Endothelial cell of umbilical vein (primary cell): Measurements from ENCODE around the gene PALB2.

Source experiments
- EZH2 ChIP-seq: IDR thresholded peaks from 2 replicates; pipeline ENCODE4 v1.6.1; 2012; ENCODE audit warnings: borderline replicate concordance, low read depth, mild to moderate bottlenecking, moderate library complexity, low read length, inconsistent platforms; ENCODE audit not compliant: severe bottlenecking
- POLR2A ChIP-seq: IDR thresholded peaks from 2 replicates; pipeline ENCODE4 v1.6.1; 2012; ENCODE audit warnings: low read depth, mild to moderate bottlenecking, control low read depth, low read length
- TF ChIP-seq, protein P1 (sequence below), 2 donors: IDR thresholded peaks; 1 replicate in 1 of 2; 2 replicates in 1 of 2; pipeline ENCODE4 v1.5.1; 2011; ENCODE audit warnings: low read length in 2 of 2, mild to moderate bottlenecking in 2 of 2, moderate library complexity in 2 of 2, control low read depth in 1 of 2, inconsistent platforms in 1 of 2, low read depth in 1 of 2; ENCODE audit not compliant: insufficient read depth in 1 of 2; ENCODE audit errors: extremely low read depth in 1 of 2

DNA sequence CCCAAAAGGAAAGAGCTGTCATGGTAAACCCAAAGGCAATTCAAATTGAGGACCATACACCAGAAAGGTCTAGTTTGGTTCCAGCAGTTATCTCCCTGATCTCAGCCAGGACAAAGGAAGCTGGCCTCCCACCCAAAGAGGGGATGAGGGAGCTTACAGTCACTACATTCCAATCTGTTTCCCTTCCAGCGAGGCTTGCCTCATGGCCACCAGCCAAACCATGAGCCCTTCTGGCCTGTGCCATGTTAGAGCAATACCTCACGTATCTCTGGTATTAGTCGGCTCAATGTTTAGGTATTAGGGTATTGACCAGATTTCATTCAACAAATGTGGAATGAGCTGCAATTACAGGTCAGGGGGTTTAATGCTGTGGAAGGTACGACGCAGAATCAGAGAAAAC, 53.4 kb downstream of the PALB2 start:
- TF ChIP-seq, protein P1, sequence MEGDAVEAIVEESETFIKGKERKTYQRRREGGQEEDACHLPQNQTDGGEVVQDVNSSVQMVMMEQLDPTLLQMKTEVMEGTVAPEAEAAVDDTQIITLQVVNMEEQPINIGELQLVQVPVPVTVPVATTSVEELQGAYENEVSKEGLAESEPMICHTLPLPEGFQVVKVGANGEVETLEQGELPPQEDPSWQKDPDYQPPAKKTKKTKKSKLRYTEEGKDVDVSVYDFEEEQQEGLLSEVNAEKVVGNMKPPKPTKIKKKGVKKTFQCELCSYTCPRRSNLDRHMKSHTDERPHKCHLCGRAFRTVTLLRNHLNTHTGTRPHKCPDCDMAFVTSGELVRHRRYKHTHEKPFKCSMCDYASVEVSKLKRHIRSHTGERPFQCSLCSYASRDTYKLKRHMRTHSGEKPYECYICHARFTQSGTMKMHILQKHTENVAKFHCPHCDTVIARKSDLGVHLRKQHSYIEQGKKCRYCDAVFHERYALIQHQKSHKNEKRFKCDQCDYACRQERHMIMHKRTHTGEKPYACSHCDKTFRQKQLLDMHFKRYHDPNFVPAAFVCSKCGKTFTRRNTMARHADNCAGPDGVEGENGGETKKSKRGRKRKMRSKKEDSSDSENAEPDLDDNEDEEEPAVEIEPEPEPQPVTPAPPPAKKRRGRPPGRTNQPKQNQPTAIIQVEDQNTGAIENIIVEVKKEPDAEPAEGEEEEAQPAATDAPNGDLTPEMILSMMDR (IDR thresholded peaks at IDR 0.05; ENCODE audit: extremely low read depth in 1 of 2, insufficient read depth in 1 of 2, low read depth in 1 of 2, low read length in 2 of 2), result no peak
- TF ChIP-seq EZH2 (no peak), POLR2A (no peak)
